Fibroblast of skin of back (primary cell): ENCODE results near the gene SIK1.
"Not testable (repeated sequence)": the region's sequence is repeated elsewhere in the genome, so short reads cannot be mapped to it uniquely, and the experiment has no call there.

Source experiments
- DNase-seq: peaks from one replicate; pipeline ENCODE4 v3.0.0-alpha.2; 2013

The SIK1 gene

DNA sequence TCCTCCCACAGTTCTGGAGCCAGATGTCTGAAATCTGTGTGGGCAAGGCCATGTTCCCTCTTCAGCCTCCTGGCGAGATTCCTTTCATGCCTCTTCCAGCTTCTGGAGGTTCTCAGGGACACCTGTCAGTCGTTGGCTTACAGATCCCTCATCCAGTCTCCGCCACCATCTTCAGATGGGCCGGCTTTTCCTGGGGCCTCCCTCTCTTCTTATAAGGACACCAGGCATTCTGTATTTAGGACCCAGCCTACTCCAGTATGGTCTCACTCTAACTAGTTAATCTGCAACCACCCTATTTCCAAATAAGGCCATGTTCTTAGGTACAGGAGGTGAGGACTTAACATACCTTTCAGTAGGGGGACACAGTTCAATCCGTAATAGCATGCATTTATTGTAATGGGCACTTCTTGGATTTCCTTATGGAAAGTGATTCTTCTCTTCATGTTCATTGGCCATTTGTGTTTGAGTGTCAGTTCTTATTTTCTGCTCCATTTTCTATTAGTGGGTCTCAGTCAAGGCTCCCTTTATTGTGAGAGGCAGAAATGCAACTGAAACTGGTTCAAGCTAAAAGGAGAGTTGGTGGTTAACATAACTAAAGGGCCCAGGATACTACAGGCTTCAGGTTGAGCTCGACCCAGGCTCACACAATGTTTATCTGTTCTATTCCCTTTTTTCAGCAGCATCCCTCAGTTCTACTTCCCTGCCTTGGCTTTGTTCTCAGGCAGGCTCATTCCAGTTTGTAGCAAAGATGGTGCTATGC lies 12.6 kb upstream of the SIK1 start:
- DNase-seq = not testable (repeated sequence)

DNA sequence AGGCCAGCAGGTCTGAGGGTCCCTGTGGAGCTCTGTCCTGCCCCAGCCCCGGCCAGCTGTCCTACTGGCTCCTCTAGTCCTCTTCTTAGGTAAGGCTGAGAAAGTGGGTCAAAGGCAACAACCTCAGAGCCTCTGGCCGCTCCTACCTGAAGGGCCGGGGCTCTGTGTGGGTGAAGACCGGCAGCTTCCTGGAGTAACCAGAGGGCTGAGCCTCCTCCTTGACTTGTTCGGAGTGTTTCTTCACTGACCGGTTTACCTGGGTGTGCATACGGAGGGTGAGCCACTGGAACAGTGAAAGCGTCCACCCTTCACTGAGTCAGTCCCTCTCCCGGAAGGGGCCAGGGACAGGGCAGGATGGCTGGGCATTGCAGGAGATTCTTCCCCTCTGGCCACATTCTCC lies 9.3 kb upstream of the SIK1 start:
- DNase-seq = not testable (repeated sequence)

DNA sequence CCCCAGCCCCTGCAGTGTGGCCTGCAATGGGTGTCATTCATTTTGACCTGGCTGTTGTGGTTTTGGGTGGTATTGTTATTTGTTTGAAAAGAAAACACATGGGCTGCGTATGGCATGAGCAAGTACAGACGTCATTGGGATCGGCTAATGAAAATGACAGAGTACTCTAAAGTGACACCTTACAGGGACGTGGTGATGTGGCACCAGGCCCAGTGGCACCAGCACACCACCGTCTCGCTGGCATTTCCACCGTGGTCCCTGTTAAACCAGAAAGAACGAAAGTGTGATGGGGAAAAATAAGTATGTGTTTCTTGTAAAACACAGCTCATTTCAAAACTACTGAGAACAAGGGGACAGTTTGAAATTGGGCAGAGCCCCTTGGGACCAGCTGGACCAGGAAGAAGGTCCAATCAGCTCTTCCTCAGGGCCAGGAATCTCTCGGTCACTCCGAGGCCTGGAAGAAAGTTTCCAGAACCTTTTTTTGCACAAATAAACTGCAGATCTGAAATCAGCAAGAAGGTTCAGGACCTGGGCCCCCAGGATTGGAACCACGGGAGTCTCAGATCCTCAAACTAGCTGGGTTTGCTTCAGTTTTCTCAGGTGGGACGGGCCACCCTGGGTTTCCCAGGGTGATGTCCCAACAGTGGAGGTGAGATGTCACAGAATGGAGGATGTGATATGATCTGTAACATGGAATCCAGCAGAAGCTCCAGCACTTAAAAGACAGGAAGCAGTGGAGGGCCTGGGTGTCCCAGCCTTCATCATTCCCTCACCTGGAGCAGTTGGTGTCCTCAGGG lies 6.6 kb upstream of the SIK1 start:
- DNase-seq = not testable (repeated sequence)

DNA sequence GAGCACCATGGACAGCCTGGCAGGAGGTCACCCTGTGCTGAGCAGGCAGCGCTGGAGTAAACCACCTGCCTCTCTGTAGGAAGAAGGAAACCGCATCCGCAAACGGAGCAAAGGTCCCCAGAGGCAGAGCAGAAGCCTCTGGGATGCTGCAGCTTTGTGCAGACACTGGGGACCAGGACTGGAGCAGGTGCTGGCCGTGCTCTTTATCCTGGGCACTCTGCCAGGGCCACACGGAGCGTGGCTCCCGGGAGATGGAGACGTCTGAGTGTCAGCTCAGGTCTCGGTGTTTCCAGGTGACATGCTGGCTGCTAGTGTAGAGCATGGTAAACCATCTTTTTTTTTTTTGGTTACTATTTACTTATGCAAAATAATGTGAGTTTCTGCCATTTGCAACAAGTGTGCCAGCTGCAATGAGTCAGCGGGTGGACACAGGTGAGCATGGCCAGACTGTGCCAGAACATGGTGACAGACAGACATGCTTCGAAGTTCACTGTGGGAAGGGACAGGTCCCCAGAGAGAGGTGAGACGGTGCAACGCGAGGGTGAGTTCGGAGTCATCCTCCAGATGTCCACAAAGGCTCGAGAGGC lies 4.0 kb upstream of the SIK1 start:
- not testable (repeated sequence) for DNase-seq

DNA sequence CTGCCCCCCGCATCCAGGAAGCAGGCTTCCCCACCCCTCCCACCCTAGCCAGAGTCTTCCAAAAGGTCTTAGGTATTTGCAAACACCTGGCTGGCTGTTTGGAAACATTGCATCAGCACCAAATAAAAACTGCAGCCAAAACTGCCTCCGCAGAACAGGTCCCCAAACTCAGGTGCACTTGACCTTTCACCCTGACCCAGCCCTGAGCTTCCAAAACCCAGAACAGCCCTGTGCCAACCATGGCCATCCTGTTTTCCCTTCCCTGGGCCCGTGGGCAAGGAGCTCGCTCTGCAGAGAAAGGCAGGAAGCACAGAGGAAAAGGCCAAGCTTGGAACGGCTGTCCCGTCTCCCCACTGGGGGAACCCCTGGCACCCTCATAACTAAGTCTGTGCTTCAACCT lies 2.0 kb upstream of the SIK1 start:
- DNase-seq = not testable (repeated sequence)

DNA sequence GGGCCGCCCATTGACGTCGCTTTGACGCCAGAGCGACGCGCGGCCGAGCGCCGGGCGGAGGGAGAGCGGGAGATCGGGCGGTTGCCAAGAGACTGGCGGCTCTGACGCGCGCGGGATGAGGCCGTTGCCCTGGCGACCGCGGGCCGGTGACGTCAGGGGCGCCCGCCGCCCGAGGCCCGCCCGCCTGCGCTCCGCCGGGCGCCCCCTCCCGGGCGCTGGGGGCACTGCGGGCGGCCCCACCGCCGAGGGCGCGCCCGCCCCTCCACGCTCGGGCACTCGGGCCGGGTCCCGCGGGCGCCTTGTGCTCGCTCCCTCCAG lies 270 bp upstream of the SIK1 start:
- DNase-seq = not testable (repeated sequence)

DNA sequence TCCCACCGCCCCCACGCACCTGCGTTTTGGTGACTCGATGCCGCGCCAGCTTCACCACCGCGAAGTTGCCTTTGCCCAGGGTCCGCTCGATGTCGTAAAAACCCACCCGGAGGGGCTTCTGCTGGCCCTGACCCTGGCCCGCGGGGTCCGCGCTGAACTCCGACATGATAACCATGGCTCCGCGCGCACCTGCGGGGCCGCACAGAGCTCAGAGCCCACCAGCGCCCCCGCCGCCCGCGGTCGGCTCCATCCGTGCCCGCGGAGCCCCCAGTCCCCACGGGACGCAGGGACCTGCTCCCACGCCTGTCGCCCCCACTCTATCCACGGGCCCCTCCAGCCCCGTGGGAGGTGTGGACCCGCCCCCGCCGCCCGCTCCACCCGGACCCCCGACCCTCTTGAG lies 927 bp downstream of the SIK1 start:
- not testable (repeated sequence) for DNase-seq

DNA sequence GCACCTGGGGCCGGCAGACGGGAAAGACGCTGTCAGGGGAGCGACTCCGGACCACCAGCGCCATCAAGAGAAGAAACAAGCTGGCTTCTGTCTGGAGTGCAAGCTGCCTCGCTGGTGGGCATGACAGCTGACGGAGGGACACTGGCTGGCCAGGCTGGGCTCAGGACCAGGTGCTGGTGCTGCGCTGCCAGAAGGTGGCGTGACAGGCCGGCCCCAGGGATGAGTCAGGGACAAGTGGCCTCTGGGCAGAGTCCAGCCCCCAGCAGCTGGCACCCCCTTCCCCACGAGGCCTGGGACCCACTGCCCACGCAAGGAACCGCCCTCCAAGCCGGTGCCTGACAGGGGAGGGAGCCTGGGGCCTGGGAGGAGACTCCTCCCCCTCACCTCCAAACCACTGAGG lies 7.5 kb downstream of the SIK1 start:
- not testable (repeated sequence) for DNase-seq

DNA sequence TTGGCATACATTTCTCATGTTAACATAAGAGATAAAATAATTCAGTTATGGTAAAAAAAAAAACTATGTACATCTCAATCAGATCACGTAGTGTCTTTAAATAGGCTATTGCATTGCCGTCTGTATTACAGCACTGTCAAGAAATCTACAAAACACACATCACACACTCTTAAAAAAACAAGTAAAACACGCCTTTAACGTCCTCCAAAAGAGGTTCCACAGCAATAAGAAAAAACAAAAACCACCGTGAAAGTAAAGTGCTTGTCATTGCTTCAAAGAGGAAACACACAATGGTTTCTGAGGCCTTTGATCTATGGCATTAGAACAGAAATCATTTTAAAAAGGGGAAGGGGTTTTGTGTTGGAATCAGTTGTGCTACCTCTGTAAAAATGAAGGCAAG lies 12.4 kb downstream of the SIK1 start:
- not testable (repeated sequence) for DNase-seq

DNA sequence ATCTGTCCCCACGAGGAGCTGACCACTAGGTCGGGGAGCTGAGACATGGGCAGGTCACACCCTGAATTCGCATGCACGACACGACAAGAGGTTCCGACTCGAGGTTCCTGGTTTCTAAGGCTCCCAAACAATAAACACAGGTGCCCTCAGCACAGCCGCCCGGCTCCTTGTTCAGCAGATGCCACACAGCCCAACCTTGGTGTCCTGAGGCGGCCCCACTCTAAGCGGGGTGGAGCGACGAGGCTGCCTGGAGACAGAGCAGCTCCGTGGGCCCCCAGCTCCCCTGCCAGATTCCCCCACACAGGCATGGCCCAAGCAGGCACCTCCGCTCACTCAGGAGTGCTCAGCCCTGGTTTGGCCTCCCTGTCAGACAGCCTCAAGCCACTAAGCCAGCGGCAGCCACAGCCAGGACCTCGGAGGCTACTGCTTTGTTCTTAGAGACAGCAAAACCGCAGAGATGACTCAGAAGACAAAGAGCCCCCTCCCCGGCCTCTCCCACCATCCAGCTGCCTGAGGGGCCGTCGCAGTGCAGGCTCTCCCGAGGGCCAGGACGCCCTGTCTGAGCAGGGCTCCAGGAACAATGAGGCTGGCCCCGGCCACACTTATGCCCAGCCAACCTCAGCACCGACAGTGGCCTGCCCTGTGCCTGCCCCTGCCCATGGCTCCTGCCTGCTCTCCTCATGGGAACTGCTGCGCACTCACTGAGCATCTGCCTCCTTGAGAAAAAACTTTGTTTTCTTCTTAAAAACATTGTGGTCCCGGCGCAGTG lies 14.7 kb downstream of the SIK1 start:
- not testable (repeated sequence) for DNase-seq

DNA sequence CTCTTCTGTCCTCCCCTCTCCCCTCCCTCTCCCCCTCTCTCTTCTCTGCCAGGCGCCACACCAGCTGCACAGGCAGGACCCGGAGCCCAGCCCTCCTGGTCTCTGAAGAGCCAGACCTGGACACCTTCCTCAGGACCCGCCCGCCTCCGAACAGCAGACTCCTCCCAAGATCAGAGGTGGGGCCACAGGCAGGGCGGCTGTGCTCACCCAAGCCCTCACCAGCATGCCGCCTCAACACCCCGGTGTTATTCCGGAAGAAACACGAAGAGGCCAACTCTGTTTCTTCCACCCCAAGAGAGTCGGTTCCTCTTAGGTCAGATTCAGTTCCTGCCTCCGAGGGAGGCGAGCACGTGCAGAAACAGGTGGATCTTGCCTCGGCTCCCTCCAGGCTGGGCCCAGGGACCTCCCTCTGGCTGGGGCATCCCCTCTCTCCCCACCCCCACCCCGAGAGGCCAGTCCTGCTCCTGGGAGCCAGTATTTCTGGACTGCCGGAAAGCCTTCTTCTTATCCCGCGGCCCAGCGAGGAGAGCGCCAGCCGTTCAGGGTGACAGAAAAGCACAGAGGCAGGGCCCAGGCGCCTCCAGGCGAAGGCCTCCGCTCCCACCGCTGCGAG lies 16.4 kb downstream of the SIK1 start:
- not testable (repeated sequence) for DNase-seq

DNA sequence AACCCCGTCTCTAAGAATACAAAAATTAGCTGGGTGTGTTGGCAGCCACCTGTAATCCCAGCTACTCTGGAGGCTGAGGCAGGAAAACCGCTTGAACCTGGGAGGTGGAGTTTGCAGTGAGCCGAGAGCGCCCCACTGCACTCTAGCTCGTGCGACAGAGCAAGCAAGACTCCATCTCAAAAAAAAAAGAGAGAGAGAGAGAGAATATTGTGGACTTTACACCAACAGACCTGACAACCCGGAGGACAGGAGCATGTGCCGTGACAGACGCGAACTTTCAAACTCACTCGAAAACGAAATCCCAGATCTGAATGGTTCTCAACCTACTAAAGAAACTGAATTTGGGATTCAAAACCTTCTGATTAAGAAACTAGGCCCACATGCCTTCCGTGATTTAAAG lies 19.8 kb downstream of the SIK1 start:
- not testable (repeated sequence) for DNase-seq

DNA sequence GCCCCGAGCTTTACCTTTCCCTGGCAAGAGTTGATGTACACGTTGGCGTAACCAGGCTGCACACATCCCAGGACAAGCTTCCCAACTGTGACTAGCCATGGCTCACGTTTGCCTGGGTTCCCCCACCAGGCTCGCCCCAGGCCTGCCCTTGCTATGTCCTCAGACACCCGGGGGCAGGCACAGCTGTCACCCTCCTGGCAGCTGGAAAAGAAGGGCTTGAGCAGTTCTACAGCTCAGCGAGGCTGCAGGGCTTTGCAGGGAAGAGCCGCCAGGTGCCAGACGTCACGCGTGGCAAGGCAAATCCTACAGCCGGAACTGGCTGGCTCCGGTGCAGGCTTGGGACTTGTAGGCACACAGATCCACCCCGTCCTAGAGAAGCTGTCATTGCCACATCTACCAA lies 22.5 kb downstream of the SIK1 start:
- not testable (repeated sequence) for DNase-seq

DNA sequence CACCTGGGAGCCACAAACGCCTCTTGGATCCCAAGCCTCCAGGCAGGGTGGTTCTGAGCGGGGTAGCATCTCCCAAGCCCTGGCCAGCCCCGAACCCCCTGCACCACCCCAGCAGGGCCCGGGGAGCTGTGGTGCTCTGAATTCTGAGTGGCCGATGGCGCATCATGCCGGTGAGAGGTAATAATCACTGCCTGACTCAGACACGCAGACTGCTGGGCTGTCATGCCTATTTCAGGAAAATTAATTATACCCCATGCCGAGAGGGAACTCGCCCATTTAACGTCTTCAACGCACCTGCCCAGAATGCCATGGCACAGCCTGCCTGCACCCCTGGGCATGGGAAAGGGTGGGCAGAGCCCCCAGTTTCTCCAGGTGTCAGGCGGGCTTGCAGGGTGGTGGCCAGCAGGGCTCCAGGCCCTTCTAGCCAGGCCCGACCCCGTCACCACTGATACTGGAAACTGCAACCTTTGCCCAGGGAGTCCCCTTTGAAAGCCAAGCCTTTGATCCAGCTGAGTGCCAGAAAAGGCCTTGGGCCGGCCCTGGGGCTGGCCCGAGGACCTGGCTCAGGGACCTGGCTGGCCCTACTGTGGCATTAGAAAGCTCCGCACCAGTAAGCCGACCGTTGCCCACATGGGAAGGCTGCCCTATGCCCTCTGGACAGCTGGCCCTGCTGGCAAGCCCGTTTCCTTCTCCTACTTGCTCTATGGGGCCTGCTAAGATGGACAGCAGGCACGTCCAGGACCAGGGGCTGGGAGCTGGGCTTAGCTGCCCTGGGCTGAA lies 23.1 kb downstream of the SIK1 start:
- DNase-seq = not testable (repeated sequence)

DNA sequence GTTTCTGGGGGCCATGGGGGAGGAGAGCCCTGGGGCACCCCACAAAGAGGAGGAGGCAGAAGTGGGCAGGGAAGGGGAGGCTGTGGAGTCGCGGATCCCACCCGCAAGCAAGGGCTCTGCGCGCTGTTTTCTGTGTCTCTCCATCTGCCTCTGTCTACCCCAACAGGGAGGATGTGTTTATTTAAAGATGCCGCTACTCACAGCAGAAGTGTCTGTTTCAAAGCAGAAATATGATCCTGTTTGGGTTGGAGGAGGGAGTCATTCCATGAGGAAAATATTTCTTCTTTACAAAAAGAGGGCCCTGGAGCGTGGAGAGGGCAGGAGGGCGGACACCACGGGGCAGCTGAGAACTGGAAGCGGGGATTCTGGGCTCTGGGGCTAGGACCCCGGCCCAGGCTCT lies 25.8 kb downstream of the SIK1 start:
- DNase-seq = not testable (repeated sequence)

DNA sequence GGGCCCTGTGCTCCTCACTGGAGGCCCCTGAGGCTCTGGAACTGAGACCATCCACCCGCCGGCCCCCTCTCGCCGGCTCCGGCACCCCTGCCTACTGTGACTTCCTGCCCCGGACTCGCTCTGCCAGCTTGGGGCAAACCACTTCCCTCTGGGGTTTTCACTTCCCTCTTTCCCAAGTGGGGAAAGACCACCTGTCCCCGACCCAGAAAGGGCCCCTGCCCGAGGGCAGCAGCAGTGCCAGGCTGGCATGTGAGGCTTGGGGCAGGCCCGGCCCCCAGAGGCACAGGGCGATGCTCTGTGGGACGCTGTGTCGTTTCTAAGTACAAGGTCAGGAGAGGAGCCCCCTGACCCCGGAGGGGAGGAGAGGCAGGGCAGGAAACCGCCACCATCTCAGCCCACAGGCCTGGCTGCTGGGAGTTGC lies 27.3 kb downstream of the SIK1 start:
- not testable (repeated sequence) for DNase-seq

DNA sequence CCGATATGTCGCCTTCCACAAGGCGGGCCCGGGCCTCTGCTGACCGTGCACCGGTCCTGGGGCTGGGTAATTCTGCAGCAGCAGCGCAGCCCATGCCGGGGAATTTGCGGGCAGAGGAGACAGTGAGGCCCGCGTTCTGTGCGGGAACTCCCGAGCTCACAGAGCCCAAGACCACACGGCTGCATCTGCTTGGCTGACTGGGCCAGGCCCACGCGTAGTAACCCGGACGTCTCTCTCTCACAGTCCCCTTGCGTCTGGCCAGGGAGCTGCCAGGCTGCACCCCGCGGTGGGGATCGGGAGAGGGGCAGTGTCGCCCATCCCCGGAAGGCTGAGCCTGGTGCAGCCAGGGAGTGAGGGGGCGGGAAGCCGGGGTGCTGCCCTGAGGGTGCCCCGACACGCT lies 27.8 kb downstream of the SIK1 start:
- not testable (repeated sequence) for DNase-seq

DNA sequence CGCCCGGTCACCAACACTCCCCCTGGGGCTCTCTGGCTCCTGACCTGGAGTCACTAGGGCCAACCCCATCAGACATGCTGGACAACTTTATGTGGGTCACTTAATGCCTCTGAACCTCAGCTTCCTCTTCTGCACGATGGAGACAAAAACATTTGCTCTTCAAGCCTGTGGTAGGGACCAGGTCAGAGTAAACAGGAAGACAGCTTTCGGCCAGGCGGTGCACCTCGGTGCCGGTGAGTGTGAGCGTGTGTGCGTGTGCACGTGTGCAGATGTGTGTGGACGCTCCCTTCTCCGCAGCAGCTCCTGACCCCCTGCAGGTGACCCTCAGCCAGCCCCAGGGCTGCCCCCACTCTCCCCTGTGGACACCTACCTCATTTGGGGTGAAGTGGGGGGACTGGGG lies 28.4 kb downstream of the SIK1 start:
- not testable (repeated sequence) for DNase-seq

DNA sequence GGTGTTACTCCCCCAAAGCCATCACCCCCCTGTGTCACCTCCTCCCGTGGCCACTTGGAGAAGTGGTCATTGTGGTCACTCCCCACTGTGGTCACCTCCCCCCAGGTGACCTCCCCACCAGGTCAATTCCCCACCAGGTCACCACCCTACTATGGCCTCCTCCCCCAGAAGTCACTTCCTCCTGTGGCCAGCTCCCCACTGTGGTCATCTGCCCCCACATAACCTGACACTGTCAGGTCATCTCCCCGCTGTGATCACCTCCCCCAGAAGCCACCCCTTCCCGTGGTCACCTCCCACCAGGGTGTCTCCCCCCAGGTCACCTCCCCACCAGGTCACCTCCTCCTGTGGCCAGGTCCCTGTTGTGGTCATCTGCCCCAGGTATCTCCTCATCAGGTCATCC lies 28.9 kb downstream of the SIK1 start:
- DNase-seq = not testable (repeated sequence)

DNA sequence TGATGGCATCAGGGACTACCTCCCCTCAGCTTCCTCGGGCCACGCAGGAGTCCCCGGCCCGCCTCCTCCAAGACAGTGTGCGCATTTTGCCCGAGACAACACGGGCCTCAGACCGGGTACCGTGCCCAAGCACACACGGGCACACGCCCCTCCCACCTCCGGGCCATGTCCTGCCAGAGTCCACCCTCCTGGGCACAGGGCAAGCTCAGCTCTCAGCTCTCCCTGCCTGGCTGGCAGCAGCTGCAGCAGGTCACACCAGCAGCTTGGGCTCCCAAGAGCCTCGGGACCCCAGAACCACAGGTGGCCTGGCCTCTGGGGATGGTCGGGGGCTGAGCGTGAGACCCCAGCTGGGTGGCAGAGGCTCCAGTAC lies 29.5 kb downstream of the SIK1 start:
- not testable (repeated sequence) for DNase-seq

DNA sequence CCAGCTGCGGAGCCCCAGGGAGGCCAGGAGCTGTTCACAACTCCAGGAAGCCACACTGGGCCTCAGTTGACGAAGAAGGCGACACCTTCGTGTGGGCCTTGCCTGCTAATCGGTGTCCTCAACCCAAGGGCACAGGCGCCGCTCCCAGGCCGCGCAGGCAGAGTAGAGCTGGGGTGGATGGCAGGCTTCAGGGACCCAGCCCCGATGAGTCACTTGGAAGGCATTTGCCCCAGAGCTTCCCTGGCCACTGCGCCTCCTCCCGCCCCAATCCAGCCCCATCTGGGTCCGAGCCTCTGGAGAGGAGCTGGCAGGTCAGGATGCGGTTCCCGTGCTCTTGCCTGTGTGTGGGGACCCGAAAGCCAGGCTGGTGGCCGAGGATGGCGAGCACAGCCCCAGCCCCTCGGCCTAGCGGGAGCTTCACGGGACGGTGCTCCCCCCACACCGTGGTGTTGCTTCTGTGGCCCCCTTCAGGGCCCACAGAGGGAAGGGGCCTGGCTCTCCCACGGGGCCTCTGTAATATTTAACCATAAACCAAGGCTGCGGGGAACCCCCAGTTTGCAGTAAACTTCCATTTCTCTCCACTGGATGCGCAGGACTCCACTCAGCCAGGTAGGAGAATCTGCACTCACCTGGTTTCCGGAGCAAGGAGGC lies 30.0 kb downstream of the SIK1 start:
- not testable (repeated sequence) for DNase-seq
